GM23338 (cell line): ENCODE data around the gene DROSHA. TPM values are rescaled to one million over a fixed set of nuclear protein-coding genes. Genes with fewer than 3 reads are reported as not detected.

ENCODE experiments used
- ATAC-seq: fragments of 200-7000 bp; cut with Tn5 transposase; 3 replicates; pipeline ENCODE4 v1.9.1; 2020
- DNase-seq: peaks from one replicate; pipeline ENCODE4 v3.0.0-alpha.2; 2015; ENCODE audit warnings: low spot score
- H2AFZ ChIP-seq: fragments of 200-600 bp; sonication (generic); 2 replicates; pipeline ENCODE4 v1.8.0; 2016; ENCODE audit warnings: antibody characterized with exemption, mild to moderate bottlenecking, moderate library complexity
- H3F3A ChIP-seq: fragments of 200-600 bp; sonication (generic); replicated peaks from 2 replicates; pipeline ENCODE4 v1.8.0; 2017; ENCODE audit warnings: antibody characterized with exemption, mixed run types, low read depth
- H3K27ac ChIP-seq: fragments of 200-600 bp; sonication (generic); 2 replicates; pipeline ENCODE4 v1.6.1; 2016; ENCODE audit warnings: low read depth
- H3K27me3 ChIP-seq: fragments of 200-600 bp; sonication (generic); 2 replicates; pipeline ENCODE4 v1.8.0; 2016; ENCODE audit warnings: mild to moderate bottlenecking, mixed run types, moderate library complexity; ENCODE audit not compliant: insufficient read depth
- H3K36me3 ChIP-seq: fragments of 200-600 bp; sonication (generic); 2 replicates; pipeline ENCODE4 v1.8.0; 2016; ENCODE audit warnings: mild to moderate bottlenecking; ENCODE audit not compliant: insufficient read depth
- H3K4me1 ChIP-seq: fragments of 200-600 bp; sonication (generic); 2 replicates; pipeline ENCODE4 v1.8.0; 2016; ENCODE audit warnings: mild to moderate bottlenecking, moderate library complexity; ENCODE audit not compliant: insufficient read depth
- H3K4me2 ChIP-seq: fragments of 200-600 bp; sonication (generic); 2 replicates; pipeline ENCODE4 v1.7.1; 2017; ENCODE audit warnings: mixed run types
- H3K4me3 ChIP-seq: fragments of 200-600 bp; sonication (generic); 2 replicates; pipeline ENCODE4 v1.6.1; 2016; ENCODE audit warnings: mixed run types
- H3K79me2 ChIP-seq: fragments of 200-600 bp; sonication (generic); replicated peaks from 2 replicates; pipeline ENCODE4 v1.8.0; 2017; ENCODE audit warnings: mild to moderate bottlenecking; ENCODE audit not compliant: insufficient read depth
- H3K9me2 ChIP-seq: fragments of 200-600 bp; sonication (generic); 2 replicates; pipeline ENCODE4 v1.8.0; 2017; ENCODE audit not compliant: insufficient read depth
- H4K20me1 ChIP-seq: fragments of 200-600 bp; sonication (generic); replicated peaks from 2 replicates; pipeline ENCODE4 v1.8.0; 2017; ENCODE audit warnings: mild to moderate bottlenecking; ENCODE audit not compliant: insufficient read depth
- H3K27ac Mint-ChIP-seq: 2 replicates; pipeline ENCODE4 v1.8.0; 2020; ENCODE audit warnings: inconsistent platforms, mild to moderate bottlenecking, moderate library complexity, mixed read lengths
- H3K27me3 Mint-ChIP-seq: 3 replicates; pipeline ENCODE4 v1.8.0; 2022; ENCODE audit warnings: low read depth, mild to moderate bottlenecking, moderate library complexity, mixed read lengths, inconsistent platforms; ENCODE audit not compliant: insufficient read depth, poor library complexity
- H3K36me3 Mint-ChIP-seq: 3 replicates; pipeline ENCODE4 v1.8.0; 2021; ENCODE audit warnings: low read depth, mild to moderate bottlenecking, inconsistent platforms, moderate library complexity, mixed read lengths
- H3K4me1 Mint-ChIP-seq: 3 replicates; pipeline ENCODE4 v1.8.0; 2020; ENCODE audit warnings: mild to moderate bottlenecking, inconsistent platforms, mixed read lengths
- H3K4me3 Mint-ChIP-seq: 3 replicates; pipeline ENCODE4 v1.8.0; 2021; ENCODE audit warnings: moderate library complexity, mild to moderate bottlenecking, inconsistent platforms, mixed read lengths
- H3K9me3 Mint-ChIP-seq: 3 replicates; pipeline ENCODE4 v1.8.0; 2020; ENCODE audit warnings: moderate library complexity, mild to moderate bottlenecking, inconsistent platforms, mixed read lengths
- CREB1 ChIP-seq: fragments of 250-450 bp; sonication (Bioruptor Pico); IDR thresholded peaks from 2 replicates; pipeline ENCODE4 v1.5.0; 2020; ENCODE audit warnings: low read depth, mild to moderate bottlenecking, moderate library complexity
- CTCF ChIP-seq, 2 experiments: fragments of 200-600 bp in 1 of 2; sonication (generic) in 1 of 2; conservative IDR thresholded peaks; 2 replicates each; pipeline versions ENCODE4 v1.5.1 to v1.6.1; 2016 to 2017; ENCODE audit warnings: antibody characterized with exemption in 2 of 2, low read depth in 2 of 2, mild to moderate bottlenecking in 2 of 2, moderate library complexity in 1 of 2
- ETS1 ChIP-seq: IDR thresholded peaks from 2 replicates; pipeline ENCODE4 v1.6.1; 2016; ENCODE audit warnings: antibody characterized with exemption
- EZH2 ChIP-seq: fragments of 200-600 bp; sonication (generic); IDR thresholded peaks from one replicate; pipeline ENCODE4 v1.8.0; 2017; ENCODE audit warnings: antibody characterized with exemption, mild to moderate bottlenecking, low read depth; ENCODE audit not compliant: unreplicated experiment
- EZH2phosphoT487 ChIP-seq: fragments of 200-600 bp; sonication (generic); IDR thresholded peaks from one replicate; pipeline ENCODE4 v1.8.1; 2018; ENCODE audit warnings: antibody characterized with exemption; ENCODE audit not compliant: unreplicated experiment
- JUNB ChIP-seq: IDR thresholded peaks from one replicate; pipeline ENCODE4 v1.6.1; 2016; ENCODE audit warnings: antibody characterized with exemption; ENCODE audit not compliant: unreplicated experiment
- NANOG ChIP-seq: IDR thresholded peaks from 2 replicates; pipeline ENCODE4 v1.6.1; 2016; ENCODE audit warnings: antibody characterized with exemption, borderline replicate concordance
- POLR2AphosphoS5 ChIP-seq: IDR thresholded peaks from 2 replicates; pipeline ENCODE4 v1.6.1; 2016; ENCODE audit warnings: antibody characterized with exemption, low read depth
- REST ChIP-seq: IDR thresholded peaks from one replicate; pipeline ENCODE4 v1.6.1; 2018; ENCODE audit warnings: antibody characterized with exemption; ENCODE audit not compliant: unreplicated experiment
- STAT1 ChIP-seq: IDR thresholded peaks from one replicate; pipeline ENCODE4 v1.6.1; 2016; ENCODE audit warnings: antibody characterized with exemption; ENCODE audit not compliant: unreplicated experiment
- ZNF114 ChIP-seq: fragments of 250-450 bp; sonication (Bioruptor Pico); IDR thresholded peaks from 2 replicates; pipeline ENCODE4 v1.5.0; 2020; ENCODE audit warnings: mild to moderate bottlenecking, moderate library complexity
- ZNF331 ChIP-seq: fragments of 250-450 bp; sonication (Bioruptor Pico); IDR thresholded peaks from 2 replicates; pipeline ENCODE4 v1.5.0; 2020; ENCODE audit warnings: low read depth, mild to moderate bottlenecking, moderate library complexity
- ZNF462 ChIP-seq: fragments of 250-450 bp; sonication (Bioruptor Pico); IDR thresholded peaks from 2 replicates; pipeline ENCODE4 v1.5.0; 2020; ENCODE audit warnings: mild to moderate bottlenecking, moderate library complexity
- polyA plus RNA-seq: library from polyadenylated mRNA; unstranded; fragments of >200 nt; fragmentation: Nextera tagmentation; extraction: Ambion mirVana; gene quantifications from 2 replicates; pipeline ENCODE4 v1.2.1, GENCODE V29; 2016
- total RNA-seq: library from RNA; depleted of rRNA; stranded (reverse); fragments of >200 nt; shearing (Covaris generic); gene quantifications from 2 replicates; pipeline ENCODE4 v1.2.3, GENCODE V29; 2014

The DROSHA gene
- total and polyA plus RNA-seq, 2 experiments from 2014 or later = 70.6 to 87.8 TPM

DNA sequence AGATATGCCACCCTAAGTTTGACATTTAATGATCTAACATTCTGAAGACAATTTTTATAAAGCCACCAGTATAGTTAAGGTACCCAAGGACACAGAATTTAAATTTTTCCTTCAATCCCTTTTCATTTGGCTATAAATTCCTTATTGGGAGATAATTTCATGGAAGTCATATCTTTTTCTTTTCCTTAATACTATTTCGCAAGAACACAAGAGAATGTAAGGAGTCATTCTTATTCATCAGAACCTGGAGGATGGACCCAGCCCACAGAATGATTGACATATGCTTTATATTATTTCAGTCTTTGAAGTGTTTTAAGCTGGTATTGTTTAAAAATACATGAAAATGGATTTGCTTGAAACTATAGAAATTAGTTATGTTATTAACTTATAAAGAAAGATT is 79.6 kb downstream of the DROSHA start:
- Histone ChIP-seq H3K27ac (no peak overlapping the region), H3K9me2 (no peaks in the 10 kb centered on the region), H3K4me2 (no peak overlapping the region; the same call in 1 of the 2 replicates), H3K79me2 (no peaks in the 10 kb centered on the region), H3F3A (no peaks in the 10 kb centered on the region), H3K4me3 (no peak overlapping the region), H2AFZ (no peak overlapping the region), H3K36me3 (peaks cover 24% of the 10 kb centered on the region; the same call in 1 of the 2 replicates), H4K20me1 (no peaks in the 10 kb centered on the region), H3K27me3 (no peaks in the 10 kb centered on the region), H3K4me1 (peaks cover 21% of the 10 kb centered on the region)
- Mint-ChIP-seq H3K27ac (peak overlapping the region; percentile 17), H3K9me3 (peaks cover 34% of the 10 kb centered on the region), H3K36me3 (peaks cover 86% of the 10 kb centered on the region), H3K4me1 (peaks cover 23% of the 10 kb centered on the region), H3K27me3 (peaks cover 7% of the 10 kb centered on the region), H3K4me3 (no peak overlapping the region)
- DNase-seq (no peak), ATAC-seq (no peak)
- TF ChIP-seq POLR2AphosphoS5 = no peak
- no peak for TF ChIP-seq NANOG
- TF ChIP-seq ZNF331 (CRISPR knock-in tag) = no peak
- TF ChIP-seq EZH2phosphoT487 = no peak
- no peak for TF ChIP-seq ZNF462 (CRISPR knock-in tag)
- TF ChIP-seq JUNB = no peak
- TF ChIP-seq ZNF114 (CRISPR knock-in tag) = no peak
- no peak for TF ChIP-seq STAT1
- TF ChIP-seq CTCF (conservative IDR thresholded peaks at IDR 0.05; ENCODE audit: low read depth in 2 of 2) = no peak
- TF ChIP-seq REST = no peak
- no peak for TF ChIP-seq ETS1
- TF ChIP-seq EZH2 = no peak
- TF ChIP-seq CREB1 (CRISPR knock-in tag) = no peak
